Measurements from ENCODE around the gene CRELD2. TPM values are rescaled to one million over a fixed set of nuclear protein-coding genes. Genes with fewer than 3 reads are reported as not detected.

Gene CRELD2
- total RNA-seq, 1 donor from 2014 or later: 67.8 TPM

DNA sequence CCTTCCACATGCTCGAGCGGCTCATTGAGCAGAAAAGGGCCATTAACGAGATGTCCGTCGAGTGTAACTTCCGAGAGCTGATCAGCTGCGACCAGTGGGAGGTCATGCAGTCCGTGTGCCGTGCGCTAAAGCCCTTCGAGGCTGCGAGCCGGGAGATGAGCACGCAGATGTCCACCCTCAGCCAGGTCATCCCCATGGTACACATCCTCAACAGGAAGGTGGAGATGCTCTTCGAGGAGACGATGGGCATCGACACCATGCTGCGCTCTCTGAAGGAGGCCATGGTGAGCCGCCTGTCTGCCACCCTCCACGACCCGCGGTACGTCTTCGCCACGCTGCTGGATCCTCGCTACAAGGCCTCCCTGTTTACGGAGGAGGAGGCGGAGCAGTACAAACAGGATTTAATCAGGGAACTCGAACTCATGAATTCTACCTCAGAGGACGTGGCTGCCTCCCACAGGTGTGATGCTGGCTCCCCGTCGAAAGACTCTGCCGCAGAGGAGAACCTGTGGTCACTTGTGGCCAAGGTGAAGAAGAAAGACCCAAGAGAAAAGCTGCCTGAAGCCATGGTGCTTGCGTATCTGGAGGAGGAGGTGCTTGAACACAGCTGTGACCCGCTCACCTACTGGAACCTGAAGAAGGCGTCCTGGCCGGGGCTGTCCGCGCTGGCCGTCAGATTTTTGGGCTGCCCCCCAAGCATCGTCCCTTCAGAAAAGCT lies 31.9 kb upstream of the CRELD2 start:
- DNase-seq (ENCODE audit: extremely low read depth, low read depth, low spot score): no peak

DNA sequence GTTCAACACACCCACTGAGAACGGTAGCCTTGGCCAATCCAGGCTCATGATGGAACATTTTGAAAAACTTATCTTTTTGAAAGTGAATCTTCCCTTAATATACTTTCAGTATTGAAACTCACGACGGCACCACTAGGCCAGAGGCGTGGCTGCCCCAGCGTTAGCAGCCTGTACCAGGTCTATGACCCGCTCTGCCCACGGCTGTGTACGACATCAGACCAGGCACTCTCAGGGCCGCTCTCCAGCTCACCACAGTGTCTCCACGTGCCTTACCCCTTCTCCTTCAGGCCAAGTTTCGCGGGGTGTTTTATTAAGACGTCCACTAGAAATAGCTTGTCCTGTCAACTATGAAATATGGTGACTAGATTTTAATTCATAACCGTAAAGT lies 31.4 kb upstream of the CRELD2 start:
- DNase-seq (ENCODE audit: extremely low read depth, low read depth, low spot score): no peak

DNA sequence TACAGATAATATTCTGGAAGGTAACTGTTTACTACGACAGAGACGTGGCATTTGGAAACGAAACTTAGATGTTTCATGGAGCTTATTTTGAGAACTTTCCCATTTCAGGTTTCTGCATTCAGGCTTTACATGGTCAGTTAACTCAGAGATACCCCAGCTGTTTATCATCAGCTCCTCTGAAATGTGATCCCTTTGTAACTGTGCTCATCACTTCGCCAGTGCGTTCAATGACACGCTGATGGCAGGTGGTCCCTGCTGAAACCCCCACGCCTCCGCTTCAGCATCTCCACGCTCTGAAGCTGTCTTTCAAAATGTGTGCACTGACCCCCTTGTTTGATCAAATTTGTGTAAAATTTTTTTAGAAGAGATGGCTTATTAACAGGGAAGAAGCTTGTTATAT lies 30.7 kb upstream of the CRELD2 start:
- no peak for DNase-seq (ENCODE audit: extremely low read depth, low read depth, low spot score)

DNA sequence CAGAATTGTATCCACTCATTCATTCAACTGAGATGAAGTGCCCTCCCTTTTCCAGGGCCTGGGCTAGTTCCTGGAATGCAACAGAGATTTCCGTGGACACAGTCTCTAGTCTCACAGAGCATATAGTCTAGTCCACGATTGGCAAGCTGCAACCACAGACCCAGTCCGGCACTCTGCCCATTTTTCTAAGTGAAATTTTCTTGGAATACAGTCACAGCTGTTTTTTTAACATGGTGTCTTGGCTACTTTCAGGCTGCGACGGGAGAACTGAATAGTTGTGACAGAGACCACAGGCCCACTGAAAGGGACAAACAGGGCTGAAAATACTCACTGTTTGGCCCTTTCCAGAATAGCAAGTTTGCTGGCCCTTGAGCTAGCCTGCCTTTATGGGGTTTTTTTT lies 29.4 kb upstream of the CRELD2 start:
- no peak for DNase-seq (ENCODE audit: extremely low read depth, low read depth, low spot score)

DNA sequence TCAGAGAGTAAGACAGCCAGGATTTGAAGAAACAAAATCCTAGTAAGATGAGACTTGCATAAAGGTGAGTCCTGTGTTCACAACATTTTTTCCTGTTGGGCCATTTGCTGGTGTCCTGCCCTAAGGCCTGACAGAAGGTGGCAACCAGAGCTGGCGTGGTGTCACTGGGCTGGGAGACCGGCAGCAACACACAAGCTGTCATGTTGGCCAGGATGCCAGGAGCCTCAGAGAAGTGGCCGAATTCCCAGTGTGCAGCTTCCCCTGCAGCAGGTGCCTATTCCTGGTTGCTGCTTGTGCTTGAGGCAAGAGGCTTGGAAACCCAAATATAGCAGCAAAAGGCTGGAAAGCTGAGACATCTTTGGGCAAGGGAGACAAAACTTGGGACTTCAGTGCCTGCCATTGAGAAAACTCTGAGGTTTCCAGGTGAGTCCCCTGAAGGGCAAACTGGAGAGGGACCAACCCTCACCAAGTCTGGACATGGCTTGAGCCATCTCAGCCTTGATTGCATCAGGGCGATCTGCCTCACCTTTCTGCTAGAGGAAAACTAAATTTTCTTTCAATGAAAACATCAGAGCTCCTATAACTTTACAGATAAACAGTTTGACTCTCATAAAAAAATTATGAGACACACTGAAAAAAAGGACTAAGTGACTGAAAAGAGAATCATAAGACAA lies 26.1 kb upstream of the CRELD2 start:
- no peak for DNase-seq (ENCODE audit: extremely low read depth, low read depth, low spot score)

DNA sequence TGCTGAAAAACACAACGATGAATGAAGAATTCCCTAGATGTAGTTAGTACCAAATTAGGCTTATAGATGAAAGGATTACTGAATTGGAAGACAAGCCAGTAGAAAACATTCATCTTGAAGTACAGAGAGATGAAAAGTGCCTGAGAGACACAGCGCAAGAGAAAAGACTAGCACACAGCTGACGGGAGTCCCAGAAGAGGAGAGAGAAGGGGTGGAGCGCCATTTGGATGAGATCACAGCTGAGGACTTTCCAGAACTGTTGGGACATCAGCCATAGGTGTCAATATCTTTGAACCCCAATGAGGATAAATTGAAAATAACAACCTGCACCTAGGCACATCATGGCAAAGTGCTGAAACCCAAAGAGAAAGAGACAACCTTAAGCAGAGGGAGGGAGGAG lies 25.4 kb upstream of the CRELD2 start:
- no peak for DNase-seq (ENCODE audit: extremely low read depth, low read depth, low spot score)

DNA sequence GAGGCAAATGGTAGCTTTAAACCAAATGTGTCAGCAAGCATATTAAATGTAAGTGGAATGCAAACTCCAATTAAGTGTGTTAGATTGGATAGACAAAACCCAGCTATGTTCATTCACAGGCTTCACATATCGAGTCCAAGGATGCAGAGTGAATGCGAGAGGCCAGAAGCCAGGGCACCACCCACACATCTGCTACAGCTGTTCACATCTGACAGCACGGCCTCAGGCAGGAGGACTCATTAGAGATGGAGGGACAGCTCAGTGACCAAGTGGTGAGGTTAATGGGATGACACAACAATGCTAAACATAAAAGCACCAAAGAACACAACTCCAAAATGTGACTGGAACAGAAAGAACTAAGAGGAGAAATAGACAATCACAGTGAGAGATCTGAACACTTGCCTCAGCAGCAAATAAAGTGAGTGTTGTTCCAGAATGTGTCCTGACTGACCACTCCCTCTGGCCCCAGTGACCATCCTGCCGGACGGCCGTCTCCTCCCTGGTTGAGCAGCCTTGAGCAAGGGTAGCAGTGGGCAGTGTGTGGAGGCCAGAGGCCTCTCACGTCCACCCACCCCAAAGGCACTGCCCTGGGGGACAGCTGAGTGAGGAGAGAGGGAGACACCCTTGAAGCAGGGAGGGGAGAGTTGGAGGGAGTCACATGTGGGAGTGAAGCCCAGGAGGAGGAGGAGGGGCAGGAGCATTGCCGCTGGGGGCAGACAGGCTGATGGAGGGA lies 23.9 kb upstream of the CRELD2 start:
- DNase-seq (ENCODE audit: extremely low read depth, low read depth, low spot score): no peak

DNA sequence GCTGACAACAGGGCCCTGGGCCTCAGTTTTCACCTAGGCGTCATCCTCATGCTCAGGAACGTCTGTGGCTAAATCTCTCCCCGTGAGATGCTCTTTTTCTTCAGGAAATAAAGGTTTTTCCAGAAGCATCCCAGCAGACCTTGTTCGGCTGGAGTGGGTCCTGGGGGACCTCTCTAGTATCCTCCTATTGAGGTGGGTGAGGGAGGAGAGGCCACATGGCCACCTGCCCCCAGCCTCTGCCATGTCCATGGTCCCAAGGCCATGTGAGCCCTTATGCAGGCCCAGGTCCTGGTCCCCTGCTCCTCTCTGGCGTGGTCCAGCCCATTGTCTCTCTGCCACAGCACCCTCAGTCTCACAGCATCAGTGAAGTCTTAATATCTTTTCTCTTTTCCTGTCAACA lies 22.2 kb upstream of the CRELD2 start:
- DNase-seq (ENCODE audit: extremely low read depth, low read depth, low spot score): no peak

DNA sequence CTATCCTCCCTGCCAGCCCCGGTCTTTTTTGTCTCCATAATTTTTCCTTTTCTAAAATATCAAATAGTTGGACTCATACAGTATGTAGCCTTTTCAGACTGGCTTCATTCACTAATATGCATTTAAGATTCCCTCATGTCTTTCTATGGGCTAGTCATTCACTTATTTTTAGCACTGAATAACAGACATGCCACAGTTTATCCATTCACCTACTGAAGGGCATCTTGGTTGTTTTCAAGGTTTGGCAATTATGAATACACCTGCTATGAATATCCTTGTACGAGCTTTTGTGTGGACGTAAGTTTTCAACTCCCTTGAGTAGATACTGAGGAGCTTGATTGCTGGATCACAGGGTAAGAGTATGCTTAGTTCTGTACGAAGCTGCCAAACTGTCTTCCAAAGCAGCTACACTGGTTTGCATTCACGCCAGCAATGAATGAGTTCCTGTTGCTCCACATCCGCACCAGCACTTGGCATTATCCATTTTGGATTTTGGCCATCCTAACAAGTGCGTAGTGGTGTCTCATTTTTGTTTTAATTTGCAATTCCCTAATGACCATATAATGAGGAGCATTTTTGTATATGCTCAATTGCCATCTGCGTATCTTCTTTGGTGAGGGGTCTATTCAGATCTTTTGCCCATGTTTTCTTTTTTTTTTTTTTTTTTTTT lies 21.3 kb upstream of the CRELD2 start:
- no peak for DNase-seq (ENCODE audit: extremely low read depth, low read depth, low spot score)

DNA sequence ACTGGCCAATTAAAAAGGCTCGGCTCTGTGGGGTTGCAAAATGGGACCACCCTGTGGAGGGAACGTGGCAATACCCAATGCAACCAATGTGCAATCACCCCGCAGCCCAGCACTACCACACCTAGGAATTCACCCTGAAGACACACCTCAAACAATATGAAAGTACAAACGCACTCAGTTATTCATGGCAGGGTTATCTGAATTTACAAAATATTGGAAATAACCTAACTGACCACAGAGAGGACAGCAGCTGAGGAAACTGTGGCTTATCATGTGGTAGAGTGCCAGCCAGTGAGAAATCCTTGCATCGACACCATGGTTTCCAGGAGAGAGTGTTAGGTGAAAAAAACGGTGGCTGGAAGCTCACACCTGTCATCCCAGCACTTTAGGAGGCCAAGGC lies 18.9 kb upstream of the CRELD2 start:
- no peak for DNase-seq (ENCODE audit: extremely low read depth, low read depth, low spot score)

DNA sequence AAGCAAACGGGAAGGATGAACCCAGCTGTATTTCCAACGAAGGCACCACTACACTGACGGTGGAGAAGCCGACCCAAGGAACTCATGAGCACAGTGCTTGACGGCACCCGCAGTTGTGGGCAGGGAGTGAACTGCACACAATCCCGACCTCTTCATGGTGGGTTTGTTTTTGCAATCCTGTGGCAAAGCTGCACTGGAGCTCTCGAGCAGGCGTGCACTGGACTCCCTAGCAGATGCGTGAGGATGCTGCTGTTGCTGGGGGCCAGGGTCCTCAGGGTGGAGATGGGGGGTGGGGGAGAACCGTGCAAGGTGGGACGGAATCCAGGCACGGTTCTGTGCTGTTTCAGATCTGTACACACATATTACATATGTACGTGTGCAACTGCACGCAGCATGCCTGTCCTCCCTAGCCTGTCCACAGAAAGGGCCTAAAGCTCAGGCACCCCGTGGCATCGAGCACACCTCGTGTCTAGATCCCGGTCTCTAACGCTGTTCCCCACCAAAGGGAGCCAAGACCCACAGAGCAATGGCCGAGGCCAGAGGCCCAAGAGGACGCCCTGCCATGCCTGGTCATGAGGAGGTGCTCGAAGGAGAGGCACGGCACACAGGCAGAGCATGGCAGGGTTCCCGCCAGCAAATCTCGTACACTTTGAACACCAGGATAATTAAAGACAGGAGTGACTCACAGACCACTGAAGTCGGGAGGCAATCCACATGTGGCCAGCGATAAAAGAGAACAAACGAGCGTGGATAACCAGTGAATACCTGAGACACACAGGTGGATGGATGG lies 17.8 kb upstream of the CRELD2 start:
- DNase-seq (ENCODE audit: extremely low read depth, low read depth, low spot score): no peak

DNA sequence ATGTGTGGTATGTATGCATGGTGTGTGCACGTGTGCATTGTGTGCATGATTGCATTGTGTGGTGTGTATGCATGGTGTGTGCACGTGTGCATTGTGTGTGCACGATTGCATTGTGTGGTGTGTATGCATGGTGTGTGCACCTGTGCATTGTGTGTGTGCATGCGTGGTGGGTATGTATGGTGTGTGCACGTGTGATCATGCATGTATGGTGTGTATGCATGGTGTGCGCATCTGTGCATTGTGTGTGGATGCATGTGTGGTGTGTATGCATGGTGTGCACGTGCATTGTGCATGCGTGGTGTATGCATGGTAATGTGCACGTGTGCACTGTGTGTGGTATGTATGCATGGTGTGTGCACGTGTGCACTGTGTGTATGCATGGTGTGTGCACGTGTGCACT lies 17.0 kb upstream of the CRELD2 start:
- DNase-seq (ENCODE audit: extremely low read depth, low read depth, low spot score): no peak

DNA sequence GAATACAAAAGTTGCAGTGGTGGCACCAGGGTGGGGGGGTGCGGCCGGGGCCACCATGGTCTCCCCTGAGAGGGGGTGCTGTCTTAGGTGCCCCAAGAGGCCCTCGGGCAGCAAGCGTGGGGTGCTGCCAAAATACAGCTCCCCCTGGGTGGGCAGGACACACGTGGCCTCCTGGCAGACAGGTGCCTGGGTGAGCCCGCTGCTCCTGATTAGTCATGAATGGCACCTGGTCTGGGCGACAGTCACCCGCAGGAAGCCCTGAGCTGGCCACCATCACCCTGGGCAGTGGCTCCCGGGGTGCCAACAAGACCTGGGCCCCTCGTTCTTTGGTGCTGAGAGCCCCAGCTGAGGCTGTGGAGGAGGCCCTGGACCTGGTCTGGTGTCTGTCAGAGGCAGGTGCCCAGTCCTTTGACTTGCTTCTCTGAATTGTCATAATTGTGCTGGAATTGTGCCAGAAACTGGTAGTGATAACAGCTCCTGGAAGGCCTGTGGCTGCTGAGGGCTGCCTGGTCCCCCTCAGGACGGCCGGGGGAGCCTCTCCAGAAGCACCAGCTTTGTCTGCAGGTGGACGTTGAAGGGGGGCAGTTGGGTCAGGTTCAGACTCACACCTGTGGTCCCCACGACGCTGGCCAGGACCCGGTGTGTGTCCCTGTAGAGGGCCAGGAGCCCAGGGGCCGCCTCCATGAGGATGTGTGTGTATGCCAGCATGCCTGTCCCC lies 15.0 kb upstream of the CRELD2 start:
- no peak for DNase-seq (ENCODE audit: extremely low read depth, low read depth, low spot score)

DNA sequence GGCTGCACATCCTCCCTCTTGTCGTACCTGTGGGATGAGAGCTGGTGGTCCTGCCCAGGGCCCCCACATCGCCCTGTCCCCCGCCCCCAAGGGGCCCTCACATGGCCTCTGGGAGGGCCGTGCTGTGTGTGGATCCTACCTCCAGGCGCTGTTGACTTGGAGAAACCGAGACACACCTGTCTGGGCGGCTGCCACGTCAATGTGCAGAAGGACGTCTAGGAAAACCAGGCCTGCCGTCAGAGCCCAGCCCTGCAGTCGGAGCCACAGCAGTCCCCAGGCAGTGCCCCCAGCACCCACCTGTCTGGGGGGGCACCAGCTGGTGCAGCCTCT lies 14.4 kb upstream of the CRELD2 start:
- no peak for DNase-seq (ENCODE audit: extremely low read depth, low read depth, low spot score)

DNA sequence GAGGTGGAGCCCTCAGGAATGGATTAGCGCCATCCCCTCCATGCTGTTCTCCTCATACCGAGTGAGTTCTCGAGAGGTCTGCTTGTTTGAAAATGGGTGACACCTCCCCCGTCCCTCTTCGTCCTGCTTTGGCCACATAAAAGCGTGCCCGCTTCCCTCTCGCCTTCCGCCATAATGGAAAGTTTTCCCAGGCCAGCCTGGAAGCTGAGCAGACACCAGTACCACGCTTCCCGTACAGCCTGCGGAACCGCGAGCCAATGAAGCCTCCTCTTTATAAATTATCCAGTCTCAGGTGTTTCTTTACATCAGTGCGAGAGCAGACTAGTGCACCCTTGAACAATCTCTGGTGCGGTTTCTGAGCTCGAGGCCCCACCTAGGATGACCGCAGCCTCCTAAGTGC lies 13.0 kb upstream of the CRELD2 start:
- DNase-seq (ENCODE audit: extremely low read depth, low read depth, low spot score): no peak

DNA sequence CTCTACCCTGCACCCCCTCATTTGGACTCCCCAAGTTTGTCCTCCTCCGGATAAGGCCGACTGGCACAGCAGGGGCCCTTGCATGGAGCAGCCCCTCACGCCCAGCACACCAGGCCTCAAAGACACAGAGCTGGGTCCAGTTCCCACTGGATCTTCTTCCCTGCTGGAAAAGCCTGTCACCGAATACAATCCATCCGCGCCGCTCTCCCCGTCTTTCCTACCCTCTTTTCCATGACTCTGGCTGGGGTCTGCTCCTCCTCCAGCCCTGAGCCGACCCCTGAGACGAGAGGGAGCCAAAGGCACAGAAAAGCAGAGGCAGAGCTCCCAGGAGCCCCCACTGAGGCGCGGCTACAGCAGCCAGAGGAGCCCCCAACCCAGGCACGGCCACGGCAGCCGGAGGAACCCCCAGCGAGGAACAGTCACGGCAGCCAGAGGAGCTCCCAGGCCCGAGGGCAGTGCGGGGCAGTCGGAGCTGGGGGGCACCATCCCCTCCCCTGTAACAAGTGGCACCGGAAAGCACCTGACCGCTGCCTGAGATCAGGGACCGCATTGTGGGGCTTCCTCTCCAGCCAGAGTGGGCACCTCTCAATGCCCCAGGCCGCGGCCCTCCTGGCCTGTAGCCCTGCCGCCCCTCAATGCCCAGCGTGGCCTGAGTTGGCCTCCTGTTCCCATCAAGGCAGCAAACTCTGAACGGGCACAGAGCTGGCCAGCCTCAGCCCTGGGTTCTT lies 12.2 kb upstream of the CRELD2 start:
- no peak for DNase-seq (ENCODE audit: extremely low read depth, low read depth, low spot score)

DNA sequence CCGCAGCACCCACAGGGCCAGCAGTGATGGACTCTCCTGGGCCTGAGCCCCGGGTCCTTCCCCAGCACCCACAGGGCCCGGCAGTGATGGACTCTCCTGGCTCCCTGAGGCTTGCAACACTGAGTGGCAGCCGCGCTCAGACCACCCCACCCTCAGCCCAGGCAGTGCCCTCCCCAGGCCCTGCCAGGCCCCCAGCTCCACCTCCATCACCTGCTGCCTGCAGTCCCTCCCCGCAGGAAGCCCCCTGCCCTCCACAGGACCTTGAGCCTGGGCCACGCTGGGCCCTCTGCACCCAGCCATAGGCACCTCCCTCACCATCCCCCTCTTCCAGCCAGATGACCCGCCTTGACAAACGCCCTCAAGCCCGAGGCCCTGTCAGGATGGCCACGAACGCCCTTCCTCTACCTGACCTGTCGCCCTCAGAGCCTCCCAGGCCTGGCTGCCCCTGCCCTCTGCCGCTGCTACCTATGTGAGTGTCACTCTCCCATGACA lies 11.6 kb upstream of the CRELD2 start:
- DNase-seq (ENCODE audit: extremely low read depth, low read depth, low spot score): no peak

DNA sequence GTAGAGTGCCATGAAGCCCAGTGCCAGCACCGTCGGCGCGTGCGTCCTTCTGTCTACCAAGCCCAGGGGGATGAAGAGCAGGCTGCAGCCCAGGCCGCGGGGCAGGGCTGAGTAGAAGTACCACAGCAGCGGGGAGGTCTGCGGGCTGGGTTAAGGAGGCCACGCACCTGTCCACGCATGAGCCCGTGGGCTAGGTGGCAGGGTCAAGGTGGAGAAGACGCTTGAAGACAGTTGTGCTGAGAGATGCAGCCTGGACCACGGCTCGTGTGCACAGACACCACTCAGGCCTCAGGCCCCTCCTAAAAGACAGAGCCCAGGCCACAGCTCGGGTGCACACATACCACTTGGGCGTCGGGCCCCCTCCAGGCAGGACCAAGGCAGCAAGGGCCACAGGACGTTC lies 10.6 kb upstream of the CRELD2 start:
- DNase-seq (ENCODE audit: extremely low read depth, low read depth, low spot score): no peak

DNA sequence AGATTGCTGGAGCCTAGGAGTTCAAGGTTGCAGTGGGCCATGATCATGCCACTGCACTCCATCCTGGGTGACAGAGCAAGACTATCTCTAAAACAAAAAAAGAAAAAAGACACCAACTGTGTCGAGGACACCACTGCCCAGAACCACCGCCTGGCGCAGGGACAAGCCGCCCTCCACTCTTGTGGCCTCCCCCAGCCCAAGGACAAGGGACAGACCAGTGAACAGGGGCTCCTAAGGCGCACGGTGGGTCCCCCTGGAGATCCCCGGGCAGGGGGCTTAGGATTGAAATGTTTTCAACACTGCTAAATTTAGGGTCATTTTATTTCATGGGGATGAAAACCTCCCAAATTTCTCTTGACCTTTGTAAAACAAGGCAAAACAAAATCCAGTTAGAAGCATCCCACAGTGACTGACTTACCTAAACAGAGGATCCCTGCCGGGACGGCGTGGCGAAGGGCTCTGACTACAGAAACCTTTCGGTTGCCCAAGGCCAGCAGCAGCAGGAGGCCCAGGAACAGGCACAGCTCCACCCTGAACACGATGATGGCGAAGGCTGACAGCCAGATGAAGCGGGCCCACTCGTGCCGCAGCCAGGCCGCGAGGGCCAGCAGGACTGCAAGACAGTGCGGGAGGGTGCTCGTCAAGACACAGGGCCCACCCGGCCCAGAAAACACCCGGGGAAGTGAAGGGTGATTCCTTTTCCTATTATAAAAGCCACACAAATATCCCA lies 8.8 kb upstream of the CRELD2 start:
- DNase-seq (ENCODE audit: extremely low read depth, low read depth, low spot score): no peak

Measured in glomerular endothelial cell (primary cell).